HG03442 (cell line): ENCODE data around the gene HERPUD2.
A peak's percentile ranks its signal among the peaks of the same experiment; 100 is the strongest.

Source experiments
- ATAC-seq: cut with Tn5 transposase; IDR thresholded peaks from one replicate; pipeline ENCODE4 v1.9.1; 2021; ENCODE audit warnings: mild to moderate bottlenecking, moderate library complexity; ENCODE audit not compliant: unreplicated experiment

HERPUD2 gene

DNA sequence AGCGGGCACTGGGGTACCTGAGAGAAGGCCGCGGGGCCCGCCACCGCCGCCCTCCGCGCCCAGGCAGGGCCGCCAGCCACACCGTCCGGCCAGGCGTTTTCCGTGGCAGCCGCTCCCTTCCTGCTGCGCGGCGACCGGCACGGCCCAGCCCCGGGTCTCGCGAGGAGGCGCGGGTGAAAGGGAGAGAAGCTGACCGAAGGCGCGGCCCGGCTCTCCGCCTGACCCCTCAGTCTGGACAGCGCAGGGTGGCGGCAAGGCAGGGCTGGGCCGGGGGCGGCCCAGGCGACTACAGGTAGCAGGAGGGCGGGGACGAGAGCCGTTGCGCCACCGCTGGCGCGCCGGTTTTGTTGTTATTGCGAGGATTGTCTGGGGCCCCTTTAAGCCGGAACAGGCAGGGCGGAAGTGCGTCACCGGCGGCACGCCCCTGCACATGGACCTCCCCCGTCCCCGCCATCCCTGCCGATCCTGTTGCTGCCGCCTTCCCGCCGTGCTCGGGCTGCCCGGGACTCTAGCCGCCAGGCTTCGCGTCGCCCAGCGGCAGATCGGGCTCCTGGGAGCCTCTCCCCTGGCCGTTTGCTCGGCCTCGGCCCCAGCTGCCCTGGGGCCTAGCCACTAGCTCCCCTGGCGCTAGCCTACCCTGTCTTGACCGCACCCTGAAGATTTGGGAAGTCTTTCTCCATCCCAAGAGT is at the start of gene HERPUD2:
TSS of gene HERPUD2 (minus strand) at position 352 of the 689 bp plus-strand sequence. CDS start 805 bp downstream, outside the sequence.
- ATAC-seq = peak; percentile 93

DNA sequence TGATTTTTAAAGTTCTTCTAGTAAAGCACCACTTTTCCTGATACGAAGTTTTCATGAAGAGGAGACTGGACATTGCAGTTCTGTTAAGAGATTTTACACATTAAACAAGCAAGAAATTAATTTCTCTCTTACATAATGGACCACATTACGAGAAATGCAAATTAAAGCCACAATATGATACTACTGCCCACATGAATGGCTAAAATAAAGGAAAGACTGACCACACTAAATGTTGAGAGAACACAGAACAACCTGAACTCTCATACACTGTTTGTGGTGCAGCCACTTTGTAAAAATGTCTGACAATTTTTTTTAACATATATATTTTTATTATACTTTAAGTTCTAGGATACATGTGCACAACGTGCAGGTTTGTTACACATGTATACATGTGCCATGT is 44.0 kb upstream of the HERPUD2 start:
- no peak for ATAC-seq

- no peak for ATAC-seq
Observed at GRCh38 chr7:35736725-35737124, 41.8 kb upstream of the HERPUD2 start.

DNA sequence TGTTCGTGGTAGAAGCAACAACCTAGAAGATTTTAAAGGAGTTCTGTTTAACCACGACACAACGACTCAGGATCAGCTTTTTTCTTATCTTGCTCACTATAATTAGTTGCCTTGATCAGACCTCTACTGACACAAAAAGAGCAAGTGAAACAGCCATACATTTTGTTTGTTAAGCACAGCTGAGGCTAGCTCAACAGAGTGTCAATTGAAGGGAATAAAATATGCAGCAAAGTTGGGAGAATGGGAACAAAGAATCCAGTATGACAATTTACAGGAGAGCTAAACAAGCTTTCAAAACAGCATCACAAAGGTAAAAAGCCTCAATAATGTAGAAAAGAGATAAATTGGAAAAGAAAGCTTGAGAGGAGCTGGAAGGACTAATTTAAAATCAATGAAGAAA is 40.5 kb upstream of the HERPUD2 start:
- ATAC-seq = no peak

DNA sequence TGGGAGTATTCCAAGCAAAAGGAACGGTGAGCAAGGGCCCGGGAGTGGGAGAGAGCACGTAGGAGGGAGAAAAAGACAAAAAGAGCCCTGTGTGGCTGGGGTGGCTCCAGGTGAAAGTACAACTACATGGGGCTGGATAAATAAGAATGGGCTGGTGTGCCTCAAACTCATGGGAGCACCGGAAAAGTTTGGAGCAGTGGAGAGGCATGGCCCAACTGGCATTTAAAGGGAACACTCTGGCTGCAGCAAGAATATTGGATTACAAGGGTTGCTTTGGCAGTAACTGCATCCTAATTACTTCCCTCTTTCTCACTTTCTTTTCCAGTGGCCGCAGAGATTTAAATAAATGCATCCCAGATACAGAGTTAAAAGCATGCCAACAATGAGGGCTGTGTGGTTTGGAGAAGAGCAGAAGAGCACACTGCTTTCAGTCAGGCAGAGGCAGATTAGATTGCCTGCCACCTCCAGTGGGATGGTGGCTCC is 39.1 kb upstream of the HERPUD2 start:
- ATAC-seq = no peak

DNA sequence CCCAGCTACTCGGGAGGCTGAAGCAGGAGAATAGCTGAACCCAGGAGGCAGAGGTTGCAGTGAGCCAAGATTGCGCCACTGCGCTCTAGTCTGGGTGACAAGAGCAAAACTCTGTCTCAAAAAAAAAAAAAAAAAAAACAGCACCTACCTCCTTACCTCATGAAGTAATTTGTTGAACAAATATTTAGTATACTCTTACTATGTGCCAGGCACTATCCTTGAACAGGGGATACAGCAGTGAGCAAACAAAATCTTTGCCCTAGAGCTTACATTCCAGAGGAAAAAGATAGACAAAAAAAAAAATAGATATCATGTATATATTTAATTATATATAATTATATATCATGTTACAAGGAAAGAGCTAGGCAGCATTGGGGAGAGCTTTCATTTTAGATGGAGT is 36.4 kb upstream of the HERPUD2 start:
- ATAC-seq = no peak

- ATAC-seq = peak; percentile 48
Observed at GRCh38 chr7:35729061-35729783, 34.3 kb upstream of the HERPUD2 start.

- no peak for ATAC-seq
Observed at GRCh38 chr7:35728412-35729060, 33.6 kb upstream of the HERPUD2 start.

DNA sequence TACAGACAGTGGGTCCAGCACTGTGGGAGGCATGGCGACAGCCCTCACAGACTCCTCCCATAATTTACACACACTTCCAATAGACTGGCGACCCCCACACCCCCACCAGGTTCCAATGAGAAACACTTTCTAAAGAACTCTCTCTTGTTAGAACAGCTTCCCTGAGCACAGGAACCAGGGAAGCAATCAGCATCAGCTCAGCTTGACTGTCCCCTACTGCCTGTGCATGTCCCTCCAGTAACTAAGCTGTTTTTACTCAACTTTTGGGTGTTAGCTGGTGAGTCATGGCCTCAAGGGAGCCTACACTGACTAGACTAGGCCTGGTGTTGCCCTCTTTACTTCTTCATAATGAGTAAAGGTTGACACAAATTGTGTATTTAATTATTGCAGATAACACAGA is 32.6 kb upstream of the HERPUD2 start:
- peak; percentile 20 for ATAC-seq

- no peak for ATAC-seq
Observed at GRCh38 chr7:35726654-35727053, 31.7 kb upstream of the HERPUD2 start.

DNA sequence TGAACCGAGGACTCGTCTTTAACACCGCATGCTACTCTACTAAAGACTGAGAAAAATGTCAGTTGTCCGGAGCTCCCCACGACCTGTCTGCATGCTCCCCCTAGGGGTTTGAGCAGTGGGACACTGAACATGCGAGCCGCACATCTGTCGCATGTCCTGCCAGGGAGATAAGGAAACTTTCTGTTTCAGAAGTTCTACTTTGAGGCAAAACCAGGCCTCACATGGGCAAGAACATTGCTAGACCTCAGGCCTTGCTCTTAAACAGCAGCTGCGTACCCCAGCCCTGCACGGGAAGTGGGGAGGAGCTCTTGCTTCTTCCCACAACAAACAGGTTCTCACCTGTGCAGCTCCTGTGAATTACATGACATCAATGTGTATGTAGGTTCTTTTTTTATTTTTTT is 30.3 kb upstream of the HERPUD2 start:
- peak; percentile 44 for ATAC-seq

DNA sequence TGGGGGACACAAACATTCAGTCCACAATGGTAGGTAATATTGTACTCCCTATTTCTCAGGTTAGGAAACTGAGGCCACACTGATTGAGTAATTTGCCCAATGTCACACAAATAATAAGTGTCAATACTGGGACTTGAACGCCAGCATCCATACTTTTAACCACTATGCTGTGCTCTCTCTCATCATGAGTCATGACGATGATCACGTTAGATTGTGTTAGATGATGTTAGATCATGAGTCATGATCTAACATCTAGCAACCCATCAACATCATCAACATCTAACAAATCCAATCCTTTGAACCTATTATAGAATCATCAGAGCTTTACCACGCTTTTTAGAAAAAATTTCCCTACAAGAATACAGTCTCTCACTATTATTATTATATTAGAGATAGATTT is 28.1 kb upstream of the HERPUD2 start:
- ATAC-seq = no peak

DNA sequence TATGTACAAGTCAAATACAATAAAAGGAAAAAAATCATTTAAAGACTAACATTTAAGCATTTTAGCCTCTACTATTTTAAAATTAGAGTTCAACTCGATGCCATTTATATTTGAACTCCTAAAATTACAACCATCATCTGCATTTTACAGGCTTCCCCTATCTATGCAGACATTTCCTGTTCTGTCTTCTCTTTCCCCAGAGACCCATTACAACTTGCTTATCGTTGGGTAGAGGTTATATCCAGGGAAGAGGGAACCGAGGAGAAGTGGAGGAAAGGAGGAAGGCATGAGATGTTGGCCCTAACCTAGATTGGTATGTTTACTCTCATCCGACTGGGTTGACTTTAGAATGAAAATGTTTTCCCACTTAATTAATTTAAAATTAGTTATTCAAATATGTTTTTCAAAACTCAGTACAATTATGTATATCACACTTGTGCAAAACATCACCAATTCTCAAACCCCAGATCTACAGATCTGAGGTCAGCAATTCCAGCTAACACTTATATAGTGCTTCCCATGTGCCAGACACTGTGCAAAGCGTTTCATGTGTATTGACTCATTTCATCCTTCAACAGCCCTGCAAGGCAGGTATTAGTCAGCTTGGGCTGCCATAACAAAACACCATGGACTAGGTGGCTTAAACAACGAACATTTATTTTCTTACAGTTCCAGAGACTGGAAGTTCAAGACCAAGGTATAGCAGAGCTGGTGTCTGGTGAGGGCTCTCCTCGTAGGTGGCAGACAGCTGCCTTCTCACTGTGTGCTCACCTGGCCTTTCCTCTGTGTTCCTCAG is 27.3 kb upstream of the HERPUD2 start:
- ATAC-seq = no peak

GRCh38 chr7:35721288-35721687 is 26.4 kb upstream of the HERPUD2 start:
- no peak for ATAC-seq

DNA sequence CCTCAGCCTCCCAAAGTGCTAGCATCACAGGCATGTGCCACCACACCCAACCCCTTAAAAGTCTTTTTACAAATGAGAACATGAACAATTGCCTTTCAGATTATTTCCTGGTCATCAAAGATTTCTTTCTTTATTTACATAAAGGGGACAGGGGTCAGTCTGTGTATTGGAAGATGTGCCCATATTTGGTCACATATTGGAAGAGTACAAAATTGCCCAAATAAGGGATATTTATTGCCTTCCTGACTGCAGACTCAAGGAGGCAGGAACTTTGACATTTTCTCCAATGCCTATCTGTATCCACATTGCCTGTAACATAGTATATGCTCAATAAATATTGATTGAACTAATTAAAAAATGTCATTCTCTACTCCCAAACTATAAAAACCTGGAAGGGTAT is 25.9 kb upstream of the HERPUD2 start:
- no peak for ATAC-seq

GRCh38 chr7:35720032-35720431 is 25.1 kb upstream of the HERPUD2 start:
- ATAC-seq = no peak

GRCh38 chr7:35718047-35718446 is 23.1 kb upstream of the HERPUD2 start:
- no peak for ATAC-seq

DNA sequence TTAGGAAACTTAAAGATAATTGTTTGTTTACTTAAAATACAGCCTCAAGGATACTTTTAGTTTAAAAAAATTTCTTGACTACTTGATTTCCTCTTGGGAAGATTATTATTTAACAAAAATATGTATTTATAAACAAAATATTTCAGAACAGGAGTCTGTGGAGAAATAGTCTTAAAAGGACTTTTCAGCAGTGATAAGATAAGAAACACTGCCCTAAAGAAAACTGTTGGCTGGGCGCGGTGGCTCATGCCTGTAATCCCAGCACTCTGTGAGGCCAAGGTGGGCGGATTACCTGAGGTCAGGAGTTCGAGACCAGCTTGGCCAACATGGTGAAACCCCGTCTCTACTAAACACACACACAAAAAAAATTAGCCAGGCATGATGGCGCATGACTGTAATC is 22.6 kb upstream of the HERPUD2 start:
- no peak for ATAC-seq

DNA sequence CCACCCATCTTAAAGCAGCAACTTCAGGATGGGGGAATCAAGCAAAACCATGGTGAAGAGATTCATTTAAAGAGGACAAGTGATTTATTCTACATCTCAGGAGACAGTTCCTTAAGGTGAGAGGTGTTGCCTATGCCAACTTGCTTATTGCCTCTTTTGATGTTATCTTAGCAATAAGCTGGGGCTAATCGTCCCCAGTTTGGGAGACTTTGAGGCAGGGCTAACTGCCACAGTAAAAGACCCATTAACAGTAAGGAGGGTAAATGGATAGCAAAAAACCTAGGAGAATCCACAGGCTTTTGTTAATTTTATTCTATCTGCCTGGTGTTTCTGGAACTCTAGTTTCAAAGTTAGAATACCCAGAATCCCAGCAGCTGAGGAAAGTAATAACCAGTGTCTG is 22.1 kb upstream of the HERPUD2 start:
- no peak for ATAC-seq

DNA sequence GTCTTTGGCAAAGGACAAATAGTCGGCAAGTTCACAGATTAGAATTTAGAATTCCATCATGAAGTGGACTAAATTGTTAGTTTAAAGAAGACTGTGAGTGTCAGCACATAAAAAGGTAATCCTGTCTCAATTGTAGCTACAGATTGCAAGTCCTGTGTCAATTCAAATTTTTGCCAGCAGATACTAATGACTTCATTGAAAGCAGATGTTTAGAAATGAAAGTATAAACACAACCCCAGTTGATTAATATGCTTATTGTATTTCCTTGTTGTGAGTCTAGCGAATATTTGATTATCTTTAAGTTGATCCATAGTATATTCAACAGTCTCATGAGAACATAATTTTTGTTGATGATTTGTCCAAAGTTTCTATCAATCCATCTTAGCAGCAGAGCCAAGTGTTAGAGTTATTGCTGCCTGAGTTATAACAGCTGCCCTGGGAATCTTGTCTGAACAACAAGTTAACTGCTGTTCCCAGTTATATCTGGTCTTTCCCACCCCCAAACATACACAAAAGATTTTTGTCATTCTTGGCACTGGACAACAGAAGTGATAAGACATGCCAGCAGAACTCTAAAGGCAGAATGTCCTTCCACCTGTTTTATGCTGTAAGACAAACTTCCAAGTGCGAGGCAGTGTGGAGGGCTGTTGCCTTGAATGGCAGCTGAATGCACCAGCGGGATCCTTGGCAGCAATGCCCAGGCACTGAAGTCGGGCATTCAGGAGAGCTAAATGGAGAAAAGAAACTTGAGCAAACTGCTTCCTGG is 21.3 kb upstream of the HERPUD2 start:
- no peak for ATAC-seq
